ENCODE measurements around the gene CADPS2.

DNA sequence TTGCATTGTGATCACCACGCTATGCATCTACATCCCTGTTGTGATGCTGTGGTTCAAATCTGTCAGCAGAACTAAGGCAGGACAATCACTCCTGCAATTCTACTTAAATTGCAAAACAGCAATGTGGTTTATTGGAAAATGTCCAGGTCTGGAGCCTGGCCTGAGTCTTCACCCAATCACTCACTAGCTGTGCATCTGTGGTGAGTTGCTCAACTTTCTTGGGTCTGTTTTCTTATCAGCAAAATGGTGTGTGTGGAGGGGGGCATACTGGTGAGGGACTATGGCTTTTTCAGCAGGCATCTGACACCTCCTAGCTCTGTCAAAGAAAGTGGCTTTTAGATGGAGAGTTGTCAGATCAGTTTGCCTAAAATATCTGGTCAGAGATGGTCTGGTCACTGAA, 473.4 kb downstream of the CADPS2 start:
- TF ChIP-seq, protein P1, sequence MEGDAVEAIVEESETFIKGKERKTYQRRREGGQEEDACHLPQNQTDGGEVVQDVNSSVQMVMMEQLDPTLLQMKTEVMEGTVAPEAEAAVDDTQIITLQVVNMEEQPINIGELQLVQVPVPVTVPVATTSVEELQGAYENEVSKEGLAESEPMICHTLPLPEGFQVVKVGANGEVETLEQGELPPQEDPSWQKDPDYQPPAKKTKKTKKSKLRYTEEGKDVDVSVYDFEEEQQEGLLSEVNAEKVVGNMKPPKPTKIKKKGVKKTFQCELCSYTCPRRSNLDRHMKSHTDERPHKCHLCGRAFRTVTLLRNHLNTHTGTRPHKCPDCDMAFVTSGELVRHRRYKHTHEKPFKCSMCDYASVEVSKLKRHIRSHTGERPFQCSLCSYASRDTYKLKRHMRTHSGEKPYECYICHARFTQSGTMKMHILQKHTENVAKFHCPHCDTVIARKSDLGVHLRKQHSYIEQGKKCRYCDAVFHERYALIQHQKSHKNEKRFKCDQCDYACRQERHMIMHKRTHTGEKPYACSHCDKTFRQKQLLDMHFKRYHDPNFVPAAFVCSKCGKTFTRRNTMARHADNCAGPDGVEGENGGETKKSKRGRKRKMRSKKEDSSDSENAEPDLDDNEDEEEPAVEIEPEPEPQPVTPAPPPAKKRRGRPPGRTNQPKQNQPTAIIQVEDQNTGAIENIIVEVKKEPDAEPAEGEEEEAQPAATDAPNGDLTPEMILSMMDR (optimal IDR thresholded peaks at IDR 0.05 in 1 of 3, IDR thresholded peaks at IDR 0.05 in 1 of 3, conservative IDR thresholded peaks at IDR 0.05 in 1 of 3; ENCODE audit: extremely low read depth in 1 of 3, insufficient read depth in 2 of 3, low read length in 3 of 3): no peak
- no peak for TF ChIP-seq EZH2 (IDR thresholded peaks at IDR 0.05; ENCODE audit: low read length)

Measured in keratinocyte (primary cell).